ENCODE measurements around the gene LRRK2.
"Not testable (repeated sequence)": the region's sequence is repeated elsewhere in the genome, so short reads cannot be mapped to it uniquely, and the experiment has no call there.

The LRRK2 gene

DNA sequence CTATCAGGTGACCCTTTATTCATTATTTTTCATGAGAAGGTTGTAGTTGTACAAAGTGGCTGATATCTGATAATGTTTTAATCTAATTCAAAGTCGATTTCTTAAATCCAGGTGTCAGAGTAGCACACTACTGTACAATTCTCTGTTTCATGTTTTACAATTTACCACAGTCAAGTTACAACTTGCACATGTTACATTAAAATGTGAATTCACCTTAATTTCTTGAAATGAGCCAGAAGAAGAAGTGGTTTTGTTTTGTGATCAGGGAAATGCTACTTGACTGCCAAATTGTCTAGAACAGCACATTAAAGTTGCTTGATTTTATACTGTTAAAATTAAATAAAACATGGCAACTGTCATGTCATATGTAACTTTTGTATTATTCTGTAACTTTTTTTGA, 23.2 kb downstream of the LRRK2 start:
- DNase-seq (ENCODE audit: low read depth in 2 of 2), result no peak

DNA sequence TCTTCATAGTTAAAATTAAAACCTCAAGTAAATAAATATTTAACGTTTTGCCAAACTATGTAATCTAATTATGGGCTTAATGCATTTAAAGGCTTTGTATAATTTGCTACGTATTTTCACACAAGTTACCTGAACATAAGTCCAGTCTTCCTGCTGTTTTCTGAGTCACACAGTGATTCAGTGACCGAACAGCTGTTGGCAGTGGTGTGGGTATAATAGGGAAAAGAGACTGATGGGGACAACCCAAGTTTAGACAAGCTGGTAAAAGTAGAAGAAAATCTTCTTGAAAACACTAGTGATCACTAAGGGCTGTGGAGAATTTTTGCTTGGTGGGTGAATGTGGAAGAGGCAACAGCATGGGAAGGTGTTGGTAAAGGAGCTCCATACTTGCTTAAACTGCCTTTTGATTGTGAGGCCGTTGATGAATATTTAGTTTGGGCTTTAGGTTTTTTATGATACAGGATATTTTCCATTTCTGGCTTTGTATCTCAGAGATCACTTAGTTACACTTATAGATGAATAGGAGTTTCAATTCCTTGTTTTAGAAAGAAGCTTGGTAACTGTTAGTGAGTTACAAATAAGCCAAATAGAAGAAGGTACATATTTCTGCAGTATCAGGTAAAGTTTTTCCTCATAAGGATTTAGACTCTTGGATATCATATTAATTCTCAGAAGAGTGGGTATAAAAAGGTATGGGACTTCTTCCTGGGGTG, 23.9 kb downstream of the LRRK2 start:
- DNase-seq (ENCODE audit: low read depth in 2 of 2), result no peak

DNA sequence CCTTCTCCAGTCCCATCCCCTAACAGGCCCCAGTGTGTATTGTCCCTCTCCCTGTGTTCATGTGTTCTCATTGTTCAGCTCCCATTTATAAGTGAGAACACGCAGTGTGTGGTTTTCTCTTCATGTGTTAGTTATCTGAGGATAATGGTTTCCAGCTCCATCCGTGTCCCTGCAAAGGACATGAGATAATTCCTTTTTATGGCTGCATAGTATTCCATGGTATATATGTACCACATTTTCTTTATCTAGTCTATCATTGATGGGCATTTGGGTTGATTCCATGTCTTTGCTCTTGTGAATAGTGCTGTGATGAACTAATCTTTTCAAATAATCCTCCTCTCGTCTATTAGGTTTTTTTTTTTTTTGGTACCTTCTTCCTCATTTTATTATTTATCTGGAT, 25.9 kb downstream of the LRRK2 start:
- DNase-seq (ENCODE audit: low read depth in 2 of 2), result not testable (repeated sequence)

DNA sequence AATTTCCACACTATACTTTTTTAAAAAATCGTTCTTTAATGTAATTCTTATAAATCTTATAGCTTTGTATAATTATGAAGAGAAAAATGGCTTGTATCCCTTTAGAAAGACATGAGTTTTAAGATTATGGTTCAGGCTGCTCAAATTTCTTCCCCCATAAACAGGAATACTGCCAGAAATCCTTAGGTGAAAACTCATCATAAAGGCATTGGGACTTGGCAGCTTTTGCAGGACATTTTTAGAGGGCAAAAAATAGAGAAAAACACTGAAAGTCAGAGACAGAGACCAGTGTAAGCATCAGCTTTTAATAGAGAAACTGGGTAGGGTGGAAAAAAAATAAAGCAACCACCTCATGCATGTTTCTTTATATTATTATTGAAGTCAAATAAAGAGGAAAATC, 29.1 kb downstream of the LRRK2 start:
- DNase-seq (ENCODE audit: low read depth in 2 of 2), result no peak

DNA sequence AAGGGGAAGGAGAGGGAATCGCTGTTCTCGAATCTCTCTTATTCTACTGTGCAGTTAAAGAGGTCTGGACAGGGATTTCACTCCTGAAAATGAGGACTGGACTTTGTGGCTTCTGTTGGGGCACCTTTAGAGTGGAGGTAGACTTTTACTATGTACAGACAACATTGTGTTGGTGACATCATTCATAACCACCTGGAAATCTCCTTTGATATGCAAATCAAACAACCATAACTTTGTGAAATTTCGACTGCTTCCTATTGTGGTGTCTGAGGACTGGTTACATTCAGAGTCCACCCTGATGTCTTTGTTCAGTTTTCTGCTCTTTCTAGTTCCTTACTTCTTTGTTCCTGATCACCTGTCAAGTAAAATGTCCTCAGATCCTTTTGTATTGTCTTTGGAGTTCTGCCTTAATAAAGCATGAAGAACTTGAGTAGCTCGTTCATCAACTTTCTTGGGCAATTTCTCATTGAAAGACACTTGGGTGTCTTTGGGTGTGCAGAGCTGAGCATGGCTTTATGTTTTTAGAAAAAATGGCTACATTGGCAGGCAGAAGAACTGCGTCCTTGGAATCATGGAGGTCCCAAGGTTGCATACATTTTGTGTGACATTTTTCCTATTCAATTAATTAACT, 29.8 kb downstream of the LRRK2 start:
- no peak for DNase-seq (ENCODE audit: low read depth in 2 of 2)

DNA sequence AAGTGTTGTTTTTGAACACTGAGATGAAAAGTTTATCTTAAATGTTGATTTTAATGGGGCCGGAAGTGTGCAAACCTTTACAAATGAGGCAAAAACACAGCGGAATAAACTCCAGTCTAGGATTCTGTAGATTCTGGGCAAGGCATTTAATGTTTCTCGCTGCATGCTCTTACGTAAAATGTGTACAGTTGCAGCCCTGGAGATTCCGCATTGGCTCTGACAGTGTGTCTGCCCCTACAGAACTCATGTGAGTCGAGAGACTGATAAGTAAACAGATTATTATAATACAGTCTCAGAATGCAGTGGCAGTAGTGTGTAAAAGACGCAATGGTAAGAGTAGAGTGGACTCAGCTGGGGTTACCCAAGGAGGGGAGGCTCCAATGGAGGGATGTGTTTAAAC, 33.6 kb downstream of the LRRK2 start:
- DNase-seq (ENCODE audit: low read depth in 2 of 2), result no peak

DNA sequence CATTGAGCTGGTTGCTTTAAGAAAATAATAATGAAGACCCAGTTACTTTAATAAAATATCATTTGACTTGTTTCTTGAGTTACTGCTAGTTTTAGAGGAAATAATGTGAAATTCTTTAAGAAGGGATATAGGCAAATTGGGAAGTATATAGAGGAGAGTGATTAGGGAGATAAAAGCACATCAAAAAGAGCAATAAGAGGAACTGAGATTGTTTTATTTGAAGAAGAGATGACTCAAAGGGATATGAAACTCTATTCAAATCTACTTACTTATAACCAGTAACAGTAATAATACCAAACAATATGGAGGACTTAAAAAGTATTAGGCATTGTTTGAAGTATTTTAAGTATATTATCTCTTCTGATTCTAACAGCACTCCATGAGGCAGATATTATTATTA, 37.1 kb downstream of the LRRK2 start:
- DNase-seq (ENCODE audit: low read depth in 2 of 2), result no peak

DNA sequence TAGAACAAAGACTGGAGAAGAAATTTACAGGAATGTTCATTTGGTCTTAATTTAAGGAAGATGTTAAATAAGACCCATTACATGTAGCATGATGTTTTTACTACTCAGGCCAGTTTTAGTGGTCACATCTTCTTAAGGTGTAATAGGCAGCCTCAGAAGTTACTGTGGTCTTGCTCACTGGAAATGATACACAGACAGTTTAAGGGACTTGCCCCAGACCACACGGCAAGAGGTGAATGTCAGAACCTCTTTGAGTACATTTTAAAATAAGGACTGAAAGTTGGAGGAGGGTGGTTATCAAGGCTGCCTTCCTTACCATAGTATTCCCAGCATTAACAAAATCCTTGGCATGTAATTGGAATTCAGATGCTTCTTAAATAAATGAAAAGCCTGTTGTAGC, 37.9 kb downstream of the LRRK2 start:
- no peak for DNase-seq (ENCODE audit: low read depth in 2 of 2)

DNA sequence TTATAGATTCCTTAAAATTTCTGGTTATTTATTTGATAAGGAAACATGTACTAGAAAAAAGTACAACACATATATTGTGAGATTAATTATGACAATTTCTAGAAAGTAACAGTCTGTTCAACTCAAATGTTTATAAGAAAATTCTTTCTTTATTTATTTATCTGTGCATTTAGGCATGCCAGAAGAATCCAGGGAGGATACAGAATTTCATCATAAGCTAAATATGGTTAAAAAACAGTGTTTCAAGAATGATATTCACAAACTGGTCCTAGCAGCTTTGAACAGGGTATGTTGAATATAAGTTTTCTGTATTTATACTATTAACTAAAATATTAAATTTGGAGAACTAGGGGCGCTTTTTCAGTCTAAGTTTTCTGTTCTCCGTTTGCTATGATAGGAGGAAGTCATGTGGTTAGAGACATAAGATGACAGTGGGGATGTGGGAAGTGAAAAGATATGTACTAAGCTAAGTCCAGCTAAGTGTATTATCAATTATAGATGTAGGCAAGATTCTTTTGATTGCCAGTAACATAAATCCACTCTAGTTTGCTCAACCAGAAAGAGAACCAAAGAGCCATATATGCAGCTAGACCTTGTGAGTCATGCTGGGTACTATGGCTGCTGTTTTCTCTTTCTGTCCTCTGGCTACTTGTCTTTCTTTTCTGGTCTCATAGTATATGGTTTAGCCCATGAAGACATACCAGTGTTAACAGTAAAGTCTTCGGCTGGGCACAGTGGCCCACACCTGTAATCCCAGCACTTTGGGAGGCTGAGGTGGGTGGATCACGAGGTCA, 39.0 kb downstream of the LRRK2 start:
- no peak for DNase-seq (ENCODE audit: low read depth in 2 of 2)

DNA sequence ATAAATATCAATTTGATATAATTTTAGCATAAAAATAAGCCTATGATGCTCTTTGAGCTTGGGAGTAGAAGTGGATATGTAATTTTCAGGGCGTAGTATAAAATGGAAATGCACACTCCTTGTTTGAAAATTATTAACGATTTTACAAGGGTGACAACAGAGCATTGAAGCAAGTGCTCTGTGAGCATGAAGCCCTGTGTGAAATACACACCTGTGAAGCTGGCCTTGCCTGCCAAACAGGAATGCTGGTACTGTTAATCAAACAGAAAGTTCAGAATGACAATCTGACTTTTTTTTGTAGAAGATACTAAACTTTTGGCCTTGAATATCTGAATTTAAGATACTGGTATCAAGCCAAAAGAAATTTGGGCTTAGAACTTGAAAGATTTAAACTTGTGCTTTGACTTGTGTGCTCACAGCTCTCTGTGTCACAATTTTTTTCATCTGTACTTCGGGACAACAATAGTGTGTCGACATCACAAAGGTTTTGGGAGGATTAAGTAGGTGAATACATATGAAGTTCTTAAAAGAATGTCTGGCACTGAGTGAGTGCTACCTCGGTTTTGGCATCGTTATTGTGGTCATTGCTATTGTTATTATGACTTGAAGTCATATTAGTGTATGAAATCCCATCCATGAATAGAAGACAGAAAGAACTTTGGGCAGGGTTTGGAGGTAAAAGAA, 47.3 kb downstream of the LRRK2 start:
- no peak for DNase-seq (ENCODE audit: low read depth in 2 of 2)

DNA sequence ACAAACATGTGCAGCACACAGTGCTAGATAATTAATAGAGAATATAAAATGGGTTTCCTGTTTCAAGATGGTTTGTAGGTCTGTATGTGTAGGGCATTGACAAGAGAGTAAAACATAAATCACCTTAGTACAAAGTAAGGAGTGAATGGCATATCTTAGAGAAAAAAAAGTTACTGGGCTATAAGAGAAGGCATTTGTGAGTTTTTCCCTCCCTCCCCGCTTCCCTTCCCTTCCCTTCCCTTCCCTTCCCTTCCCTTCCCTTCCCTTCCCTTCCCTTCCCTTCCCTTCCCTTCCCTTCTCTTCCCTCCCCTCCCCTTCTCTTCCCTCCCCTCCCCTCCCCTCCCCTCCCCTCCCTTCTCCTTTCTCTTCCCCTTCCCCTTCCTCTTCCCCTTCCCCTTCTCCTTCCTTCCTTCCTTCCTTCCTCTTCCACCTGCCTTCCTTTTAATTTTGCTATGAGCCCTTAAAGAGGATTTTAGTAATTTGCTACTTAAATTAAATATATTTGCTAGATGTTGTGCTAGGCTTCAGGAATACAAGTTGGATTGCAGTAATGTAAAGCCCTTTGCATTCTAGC, 57.1 kb downstream of the LRRK2 start:
- DNase-seq (ENCODE audit: low read depth in 2 of 2), result no peak

DNA sequence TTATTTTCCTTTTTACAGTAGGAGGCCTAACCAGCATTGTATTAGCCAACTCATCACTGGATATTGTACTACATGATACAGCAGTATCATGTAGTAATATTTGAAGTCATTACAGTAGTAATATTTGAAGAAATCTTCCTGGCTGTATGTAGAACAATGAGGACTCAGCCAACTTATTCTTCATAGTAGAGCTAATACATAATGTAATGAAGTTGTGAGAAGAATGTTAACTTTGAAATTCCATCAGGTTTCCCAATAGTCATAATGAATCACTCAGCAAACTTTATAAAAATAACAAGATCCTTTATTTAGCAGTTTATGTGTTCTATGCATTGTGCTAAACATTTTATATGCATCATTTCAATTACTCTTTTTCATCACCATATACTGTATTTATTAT, 61.8 kb downstream of the LRRK2 start:
- DNase-seq (ENCODE audit: low read depth in 2 of 2), result no peak

DNA sequence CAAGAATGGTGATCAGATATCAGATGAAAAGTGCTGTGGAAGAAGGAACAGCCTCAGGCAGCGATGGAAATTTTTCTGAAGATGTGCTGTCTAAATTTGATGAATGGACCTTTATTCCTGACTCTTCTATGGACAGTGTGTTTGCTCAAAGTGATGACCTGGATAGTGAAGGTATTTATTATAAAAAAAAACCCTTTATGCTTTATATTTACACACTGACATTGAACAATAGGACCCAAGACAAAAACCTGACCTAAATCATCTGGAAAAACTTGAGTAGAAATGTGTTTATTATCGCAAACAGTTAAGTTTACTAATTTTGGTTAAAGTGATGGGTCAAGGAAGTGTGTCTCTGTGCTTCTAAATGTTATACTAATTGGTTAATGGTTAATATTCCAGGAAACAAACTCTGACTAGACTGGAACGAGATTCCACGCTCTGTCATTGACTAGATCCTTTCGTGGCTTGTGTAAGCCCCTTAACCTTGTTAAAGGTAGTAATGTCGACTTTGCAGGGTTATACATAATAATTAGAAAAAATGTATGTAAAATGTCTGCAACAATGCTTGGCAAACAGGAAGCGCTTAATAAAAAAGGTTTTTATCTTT, 62.7 kb downstream of the LRRK2 start:
- no peak for DNase-seq (ENCODE audit: low read depth in 2 of 2)

DNA sequence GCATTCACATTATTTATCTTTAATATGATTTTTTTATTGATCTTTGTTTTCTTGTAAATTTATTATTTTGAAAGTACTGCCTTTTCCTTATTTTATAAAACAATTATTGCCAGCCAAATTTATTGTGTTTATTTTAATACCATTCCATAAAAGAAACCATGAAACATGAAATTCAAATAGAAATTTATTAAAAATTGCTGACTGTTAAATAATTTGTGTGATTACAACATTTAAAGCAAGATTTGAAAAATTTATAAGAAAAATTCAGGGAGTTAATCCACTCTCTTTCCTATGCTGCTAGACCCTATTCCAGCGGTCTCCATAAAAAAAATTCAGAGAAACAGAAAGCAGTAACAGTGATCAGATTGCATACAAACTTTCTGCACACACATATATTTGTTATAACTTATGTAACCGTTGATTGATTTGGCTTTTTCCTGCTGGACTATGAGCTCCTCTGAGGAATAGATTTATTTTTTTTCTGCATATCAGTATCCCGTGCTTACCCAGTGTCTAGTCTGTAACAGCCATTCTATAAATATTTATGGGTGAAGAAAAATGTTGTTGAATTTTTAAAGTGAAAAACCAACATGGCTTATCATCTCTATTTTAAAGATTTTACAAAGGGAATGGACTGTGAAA, 68.1 kb downstream of the LRRK2 start:
- DNase-seq (ENCODE audit: low read depth in 2 of 2), result no peak

DNA sequence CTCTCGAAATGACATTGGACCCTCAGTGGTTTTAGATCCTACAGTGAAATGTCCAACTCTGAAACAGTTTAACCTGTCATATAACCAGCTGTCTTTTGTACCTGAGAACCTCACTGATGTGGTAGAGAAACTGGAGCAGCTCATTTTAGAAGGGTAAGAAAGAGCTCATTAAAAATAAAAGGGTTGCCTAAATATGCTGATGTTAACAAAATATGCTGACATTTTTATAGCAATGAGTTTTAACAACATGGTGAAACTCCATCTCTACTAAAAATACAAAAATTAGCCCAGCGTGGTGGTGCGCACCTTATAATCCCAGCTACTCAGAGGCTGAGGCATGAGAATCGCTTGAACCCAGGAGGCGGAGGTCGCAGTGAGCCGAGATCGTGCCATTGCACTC, 73.5 kb downstream of the LRRK2 start:
- DNase-seq (ENCODE audit: low read depth in 2 of 2), result no peak

DNA sequence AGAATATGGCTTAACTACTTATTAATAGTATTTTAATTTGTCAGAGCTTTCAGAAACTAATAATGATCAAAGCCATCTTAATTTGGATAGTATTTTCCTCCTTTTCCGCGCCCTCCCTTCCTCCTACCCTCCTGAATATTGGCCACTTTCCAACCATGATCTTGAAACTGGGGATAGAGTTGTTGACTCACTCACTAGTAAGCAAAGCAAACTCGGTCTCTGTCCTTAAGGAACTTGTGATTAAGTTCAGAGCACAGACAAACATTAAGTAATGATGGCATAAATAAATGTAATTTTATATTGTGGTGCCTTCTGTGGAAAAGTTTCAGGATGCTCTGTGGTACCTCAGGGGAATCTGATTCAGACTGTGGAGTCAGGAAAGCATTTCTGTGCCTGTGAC, 75.7 kb downstream of the LRRK2 start:
- no peak for DNase-seq (ENCODE audit: low read depth in 2 of 2)

DNA sequence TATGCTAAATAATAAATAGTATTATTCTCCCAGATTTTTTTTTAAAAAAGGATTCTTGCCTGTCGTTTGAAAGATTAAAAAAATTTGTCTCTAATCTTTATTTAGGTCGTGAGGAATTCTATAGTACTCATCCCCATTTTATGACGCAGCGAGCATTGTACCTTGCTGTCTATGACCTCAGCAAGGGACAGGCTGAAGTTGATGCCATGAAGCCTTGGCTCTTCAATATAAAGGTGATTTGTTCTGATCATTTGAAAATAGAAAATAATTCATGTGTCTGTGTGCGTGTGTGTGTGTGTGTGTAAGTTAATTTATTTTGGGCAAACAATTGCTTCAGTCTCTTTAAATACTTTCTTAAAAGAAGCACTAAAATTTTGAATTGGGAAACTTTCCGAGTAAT, 84.2 kb downstream of the LRRK2 start:
- DNase-seq (ENCODE audit: low read depth in 2 of 2), result no peak

DNA sequence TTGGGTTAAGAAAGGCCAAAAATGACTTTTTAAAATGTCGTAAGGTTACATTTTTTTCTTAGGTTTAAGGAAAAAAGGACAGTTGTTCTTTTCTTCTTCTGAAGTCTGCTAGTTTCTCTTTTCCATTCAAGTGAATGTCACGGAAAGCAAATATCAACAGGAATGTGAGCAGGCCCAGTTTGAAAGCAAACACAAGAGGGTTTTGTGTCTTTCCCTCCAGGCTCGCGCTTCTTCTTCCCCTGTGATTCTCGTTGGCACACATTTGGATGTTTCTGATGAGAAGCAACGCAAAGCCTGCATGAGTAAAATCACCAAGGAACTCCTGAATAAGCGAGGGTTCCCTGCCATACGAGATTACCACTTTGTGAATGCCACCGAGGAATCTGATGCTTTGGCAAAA, 85.4 kb downstream of the LRRK2 start:
- DNase-seq (ENCODE audit: low read depth in 2 of 2), result no peak

DNA sequence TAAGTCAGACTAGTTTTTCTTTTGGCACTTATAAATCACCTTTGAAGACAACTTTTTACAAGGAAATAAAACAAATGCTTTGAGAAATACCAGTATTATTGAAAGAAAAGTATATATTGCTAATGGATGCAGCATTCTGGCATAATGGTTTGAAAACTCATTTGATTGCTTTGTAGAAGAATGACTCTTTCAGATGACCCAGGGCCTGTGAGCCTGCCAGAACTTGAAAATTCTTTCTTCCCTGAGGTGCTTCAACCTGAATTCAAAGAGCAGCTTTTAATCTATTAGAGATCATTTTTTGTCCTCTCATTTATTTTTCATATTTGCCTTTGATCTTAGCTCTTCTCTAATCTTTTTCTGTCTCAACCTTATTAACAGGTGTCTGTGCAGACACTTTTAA, 87.4 kb downstream of the LRRK2 start:
- DNase-seq (ENCODE audit: low read depth in 2 of 2), result no peak

DNA sequence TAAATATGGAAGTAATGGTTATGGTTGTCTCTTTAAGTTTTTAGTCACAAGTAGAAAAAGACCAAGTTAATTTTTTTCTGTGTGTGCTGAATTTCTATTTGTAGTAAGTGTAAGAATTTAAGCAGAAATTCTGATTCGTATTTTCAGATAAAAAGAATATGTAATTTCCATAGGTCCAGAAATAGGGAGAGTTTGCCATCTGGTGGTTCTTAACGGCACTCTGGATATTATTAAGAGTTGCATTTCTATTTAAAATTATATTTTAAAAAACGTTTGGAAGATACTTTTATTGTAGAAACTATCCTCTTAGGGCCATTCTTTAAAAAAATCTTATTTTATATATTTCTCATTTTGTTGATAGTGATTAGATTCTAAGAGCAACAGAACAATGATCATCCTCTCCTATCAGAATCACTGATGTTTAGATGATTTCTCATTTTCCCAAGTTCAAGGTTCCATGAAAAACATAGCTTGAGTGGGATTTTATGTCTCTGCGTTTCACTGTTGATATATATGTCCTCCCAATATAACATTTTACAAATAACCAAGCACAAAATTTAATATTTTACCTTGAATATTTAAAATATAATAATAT, 88.3 kb downstream of the LRRK2 start:
- DNase-seq (ENCODE audit: low read depth in 2 of 2), result no peak

DNA sequence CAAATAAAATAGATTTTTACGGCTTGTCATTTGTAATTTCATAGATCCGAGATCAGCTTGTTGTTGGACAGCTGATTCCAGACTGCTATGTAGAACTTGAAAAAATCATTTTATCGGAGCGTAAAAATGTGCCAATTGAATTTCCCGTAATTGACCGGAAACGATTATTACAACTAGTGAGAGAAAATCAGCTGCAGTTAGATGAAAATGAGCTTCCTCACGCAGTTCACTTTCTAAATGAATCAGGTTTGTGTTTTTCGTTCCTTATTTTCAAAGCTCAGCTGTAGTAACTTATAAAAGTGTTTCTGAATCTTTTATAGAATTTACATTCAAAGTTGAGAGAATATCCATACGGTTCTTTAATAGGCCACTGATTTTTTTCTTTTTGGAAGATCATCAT, 89.1 kb downstream of the LRRK2 start:
- no peak for DNase-seq (ENCODE audit: low read depth in 2 of 2)
